ENCODE results near the gene BAHCC1. TPM values are rescaled to one million over a fixed set of nuclear protein-coding genes. Genes with fewer than 3 reads are reported as not detected.

Gene BAHCC1
- total RNA-seq, 1 donor from 2014 or later = 8.0 TPM

DNA sequence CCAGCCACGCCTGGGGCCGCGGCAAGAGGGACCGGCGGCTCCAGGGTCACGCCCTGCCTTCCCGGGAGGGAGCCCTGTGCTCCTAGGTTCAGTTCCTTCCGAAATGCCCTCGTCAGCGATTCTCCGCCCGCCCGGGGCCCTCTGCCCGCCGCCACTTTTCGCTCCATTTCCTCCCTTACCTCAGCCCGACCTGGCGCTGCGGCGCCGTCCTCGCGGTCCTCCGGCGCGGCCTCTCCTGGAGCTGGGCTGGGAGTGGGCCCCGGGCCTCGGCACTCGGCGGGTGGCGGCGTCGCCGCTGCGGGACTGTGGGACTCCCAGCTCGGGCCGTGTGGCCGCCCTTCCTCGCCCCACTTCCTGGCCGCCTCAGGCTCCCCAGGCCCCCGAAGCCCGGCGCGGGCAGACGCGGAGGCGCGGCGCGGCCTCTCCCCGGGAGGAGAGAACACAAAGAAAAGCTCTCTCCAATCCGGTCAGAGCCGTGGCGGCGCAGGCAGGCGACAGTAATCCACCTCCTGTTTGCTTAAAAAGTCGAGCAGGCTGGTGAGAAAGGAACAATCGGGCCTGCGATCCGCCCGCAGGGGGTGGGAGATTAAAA is 1.6 kb downstream of the BAHCC1 start:
- peak; percentile 69 for DNase-seq (ENCODE audit: low spot score)

DNA sequence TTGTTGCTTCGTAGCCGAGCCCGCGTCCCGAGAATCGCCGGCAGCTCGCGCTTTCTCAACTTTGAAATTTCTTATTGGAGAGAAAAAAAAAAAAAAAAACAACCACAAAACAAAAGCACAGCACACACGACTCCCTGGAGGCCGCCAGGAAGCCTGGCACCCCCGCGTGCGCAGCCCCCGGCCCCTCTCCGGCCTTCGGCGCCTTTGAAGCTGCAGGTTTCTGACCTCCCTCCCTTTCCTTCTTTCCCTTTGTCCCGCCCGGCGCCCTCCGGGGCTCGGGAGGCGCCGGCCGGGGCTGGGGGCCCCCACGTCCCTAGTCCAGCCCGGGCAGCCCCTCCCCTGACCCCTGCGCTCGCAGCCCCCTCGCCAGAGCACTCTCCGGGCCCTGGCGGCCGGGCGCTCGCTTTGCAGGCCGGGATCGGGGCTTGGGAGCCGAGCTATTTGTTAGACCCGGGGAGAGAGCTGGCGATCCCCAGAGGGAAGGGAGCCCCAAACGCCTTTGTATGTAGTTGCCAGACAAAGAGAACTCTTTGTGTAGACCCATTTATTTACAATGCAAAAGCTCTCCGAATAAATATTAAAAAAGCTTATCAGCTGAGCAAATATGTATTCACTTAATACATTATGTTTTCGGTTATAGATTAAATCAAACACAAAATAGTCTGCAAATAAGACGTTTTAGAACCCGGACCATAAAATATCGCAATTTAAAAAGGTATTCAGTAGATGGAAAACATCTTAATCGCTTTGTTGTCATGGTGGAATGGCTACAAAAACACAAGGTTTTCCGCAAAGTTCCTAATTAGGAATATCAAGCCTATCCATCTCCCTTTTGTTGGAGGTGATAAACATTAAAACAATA is 2.3 kb downstream of the BAHCC1 start:
- ATAC-seq = no peak
- DNase-seq (ENCODE audit: low spot score) = no peak

More for the DNA sequence above, 1.6 kb downstream of the BAHCC1 start:
- peak; percentile 11 for ATAC-seq

GRCh38 chr17:81398176-81398831 is 3.0 kb downstream of the BAHCC1 start:
- ATAC-seq = no peak
- DNase-seq (ENCODE audit: low spot score) = no peak

DNA sequence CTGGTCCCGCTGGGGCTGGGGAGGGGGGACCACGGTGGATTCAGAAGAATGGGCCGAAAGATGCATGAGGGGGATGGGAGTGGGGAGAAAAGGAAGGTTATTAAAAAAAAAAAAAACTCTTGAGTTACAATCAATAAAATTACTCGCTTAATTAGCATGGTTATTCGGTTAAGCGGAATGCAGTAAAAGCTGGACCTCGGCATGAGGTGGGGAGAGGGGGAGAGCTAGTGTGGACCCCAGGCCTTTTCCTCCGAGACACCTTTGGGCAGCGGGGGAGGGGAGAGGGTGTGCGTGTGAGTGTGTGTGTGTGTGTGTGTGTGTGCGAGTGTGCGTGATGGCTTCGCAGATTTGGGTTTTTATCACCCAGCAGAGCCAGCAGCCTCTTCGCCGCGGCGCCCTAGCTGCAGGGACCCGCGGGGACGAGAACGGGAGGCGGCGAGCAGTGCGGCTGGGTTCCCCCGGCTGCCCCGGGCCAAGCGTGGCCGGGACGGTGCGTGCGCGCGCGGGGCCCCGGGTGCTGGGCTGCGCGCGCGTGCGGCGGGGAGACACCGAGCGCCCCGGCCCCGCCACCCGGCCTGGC is 3.7 kb downstream of the BAHCC1 start:
- DNase-seq (ENCODE audit: low spot score) (no peak), ATAC-seq (no peak)

DNA sequence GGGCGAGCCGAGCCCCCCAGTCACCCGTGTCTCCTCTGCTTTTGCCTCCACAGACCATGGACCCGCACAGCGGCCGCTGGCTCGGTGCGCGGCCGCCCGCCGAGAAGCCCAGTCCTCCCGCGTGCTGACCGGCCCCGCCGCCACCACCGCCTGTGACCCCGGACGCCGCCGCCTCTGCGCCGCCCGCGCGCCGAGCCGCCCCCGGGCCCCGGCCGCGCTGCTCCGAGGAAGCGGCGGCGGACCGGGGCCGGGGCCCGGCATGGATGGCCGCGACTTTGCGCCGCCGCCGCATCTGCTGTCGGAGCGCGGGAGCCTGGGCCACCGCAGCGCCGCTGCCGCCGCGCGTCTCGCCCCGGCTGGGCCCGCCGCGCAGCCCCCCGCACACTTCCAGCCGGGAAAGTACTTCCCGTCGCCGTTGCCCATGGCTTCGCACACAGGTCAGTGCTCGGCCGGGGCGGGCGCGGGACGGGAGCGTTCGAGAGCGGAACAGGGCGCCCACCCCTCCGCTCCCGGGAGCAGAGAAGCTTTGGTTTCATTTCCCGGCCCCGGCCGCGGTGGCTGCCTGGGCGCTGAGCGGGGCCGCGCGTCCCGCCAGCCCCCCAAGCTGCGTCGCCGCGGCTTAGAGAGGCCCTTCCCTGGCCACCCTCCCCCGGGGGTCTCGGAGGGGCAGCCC is 4.4 kb downstream of the BAHCC1 start:
- ATAC-seq (peak; percentile 1), DNase-seq (ENCODE audit: low spot score) (no peak)

DNA sequence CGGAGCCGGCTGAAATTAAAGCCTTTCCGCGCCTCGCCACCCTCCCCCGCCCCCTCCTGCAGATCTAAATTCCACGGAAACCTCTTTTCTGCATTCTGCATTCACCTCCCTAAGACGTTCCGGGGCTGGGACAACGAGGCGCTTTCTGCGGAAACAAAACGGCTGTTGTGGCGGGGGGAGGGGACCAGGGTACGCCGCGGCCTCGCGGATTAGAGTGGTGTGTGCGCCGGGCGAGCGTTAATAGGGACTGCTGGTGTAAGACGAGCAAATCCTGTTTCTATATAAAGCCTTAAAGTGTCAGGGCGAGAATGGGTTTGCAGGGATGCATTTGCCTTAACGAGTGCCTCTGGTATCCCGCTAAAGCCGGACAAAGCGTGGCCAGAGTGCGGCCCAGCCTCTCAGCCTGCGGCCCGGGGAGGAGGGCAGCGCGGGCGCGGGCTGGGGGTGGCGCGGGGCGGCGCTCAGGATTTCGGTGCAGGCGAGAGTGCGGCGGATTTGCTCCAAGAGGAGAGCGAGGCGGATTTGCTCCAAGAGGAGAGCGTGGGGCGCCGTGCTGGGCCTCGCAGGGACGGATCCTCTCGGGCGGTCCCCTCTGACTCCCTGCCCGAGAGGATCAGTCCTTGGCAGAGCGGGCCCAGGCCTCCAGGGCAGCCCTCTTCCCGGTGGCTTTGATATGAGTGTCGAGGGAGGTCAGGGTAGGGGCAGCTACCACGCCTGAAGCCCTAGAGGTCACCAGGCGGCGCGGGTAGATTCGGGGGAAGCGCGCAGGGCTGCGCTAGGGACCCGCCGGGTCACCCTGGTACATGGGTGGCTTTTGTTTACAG is 5.1 kb downstream of the BAHCC1 start:
- ATAC-seq (peak; percentile 59), DNase-seq (ENCODE audit: low spot score) (peak; percentile 75)

- ATAC-seq = no peak
- DNase-seq (ENCODE audit: low spot score) = no peak
Measured at GRCh38 chr17:81400996-81401722, 5.9 kb downstream of the BAHCC1 start.

DNA sequence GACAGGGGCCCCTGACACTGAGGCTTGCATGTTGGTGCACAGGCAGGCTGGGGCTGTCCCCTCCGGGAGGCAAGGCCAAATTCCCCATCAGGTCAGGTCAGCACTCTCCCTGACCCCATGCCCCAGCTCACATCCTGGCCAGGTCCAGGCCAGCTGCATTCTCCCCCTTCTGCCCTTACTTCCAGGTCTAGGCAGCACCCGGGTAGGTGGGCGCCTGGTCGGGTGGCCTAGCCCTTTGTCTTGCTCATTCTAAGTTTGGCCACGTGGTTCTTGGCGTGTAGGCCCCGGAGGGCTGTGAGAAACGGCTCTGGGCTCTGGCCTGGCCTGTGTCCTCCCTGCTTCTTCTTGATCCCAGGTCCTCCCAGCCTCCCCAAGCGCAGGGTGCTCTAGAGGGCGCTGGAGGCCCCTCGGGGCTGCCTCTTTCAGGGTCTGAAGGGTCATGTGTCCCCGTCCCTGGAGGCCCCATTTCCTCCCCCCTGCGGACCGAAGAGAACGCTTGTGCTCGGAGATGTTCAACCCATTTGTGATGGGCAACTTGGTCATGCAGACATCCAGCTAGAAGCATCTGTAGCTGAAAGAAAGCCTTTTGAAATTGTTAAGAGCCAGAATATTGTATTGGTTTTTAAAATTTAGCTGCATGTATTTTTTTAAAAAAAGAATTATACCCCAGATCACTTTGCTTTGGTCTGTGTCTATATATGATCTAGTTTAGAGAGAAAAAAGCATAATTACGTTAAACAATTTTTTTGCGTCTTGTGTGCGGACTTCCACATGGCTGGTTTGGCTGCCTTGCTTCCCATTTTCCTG is 6.7 kb downstream of the BAHCC1 start:
- ATAC-seq (peak; percentile 14), DNase-seq (ENCODE audit: low spot score) (no peak)

GRCh38 chr17:81402530-81402941 is 7.3 kb downstream of the BAHCC1 start:
- no peak for DNase-seq (ENCODE audit: low spot score)

DNA sequence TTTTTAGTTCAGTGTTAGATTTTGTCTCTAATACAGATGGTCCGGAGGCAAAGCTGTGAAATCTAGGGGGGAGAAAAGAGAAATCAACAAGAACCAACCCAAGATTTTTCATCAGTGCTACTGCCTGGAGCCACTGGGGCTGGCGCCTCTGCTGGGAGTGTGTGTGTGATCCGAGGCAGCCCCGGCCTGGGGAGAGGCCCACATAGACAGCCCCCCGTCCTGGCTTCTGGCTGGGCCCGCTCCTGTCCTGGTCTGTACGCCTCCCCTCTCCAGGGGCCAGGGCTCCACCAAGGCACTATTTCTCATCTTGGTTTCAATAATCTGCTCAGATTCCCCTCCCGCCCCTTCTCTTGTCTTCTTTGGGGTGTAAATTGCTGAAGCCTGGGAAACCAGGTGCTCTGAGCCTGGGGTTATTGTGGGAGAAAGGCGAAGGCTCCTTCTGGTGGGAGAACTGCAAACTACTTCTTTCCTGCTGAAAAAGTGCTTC is 7.8 kb downstream of the BAHCC1 start:
- ATAC-seq (no peak), DNase-seq (ENCODE audit: low spot score) (no peak)

More at GRCh38 chr17:81402530-81402941, 7.3 kb downstream of the BAHCC1 start:
- ATAC-seq = no peak

DNA sequence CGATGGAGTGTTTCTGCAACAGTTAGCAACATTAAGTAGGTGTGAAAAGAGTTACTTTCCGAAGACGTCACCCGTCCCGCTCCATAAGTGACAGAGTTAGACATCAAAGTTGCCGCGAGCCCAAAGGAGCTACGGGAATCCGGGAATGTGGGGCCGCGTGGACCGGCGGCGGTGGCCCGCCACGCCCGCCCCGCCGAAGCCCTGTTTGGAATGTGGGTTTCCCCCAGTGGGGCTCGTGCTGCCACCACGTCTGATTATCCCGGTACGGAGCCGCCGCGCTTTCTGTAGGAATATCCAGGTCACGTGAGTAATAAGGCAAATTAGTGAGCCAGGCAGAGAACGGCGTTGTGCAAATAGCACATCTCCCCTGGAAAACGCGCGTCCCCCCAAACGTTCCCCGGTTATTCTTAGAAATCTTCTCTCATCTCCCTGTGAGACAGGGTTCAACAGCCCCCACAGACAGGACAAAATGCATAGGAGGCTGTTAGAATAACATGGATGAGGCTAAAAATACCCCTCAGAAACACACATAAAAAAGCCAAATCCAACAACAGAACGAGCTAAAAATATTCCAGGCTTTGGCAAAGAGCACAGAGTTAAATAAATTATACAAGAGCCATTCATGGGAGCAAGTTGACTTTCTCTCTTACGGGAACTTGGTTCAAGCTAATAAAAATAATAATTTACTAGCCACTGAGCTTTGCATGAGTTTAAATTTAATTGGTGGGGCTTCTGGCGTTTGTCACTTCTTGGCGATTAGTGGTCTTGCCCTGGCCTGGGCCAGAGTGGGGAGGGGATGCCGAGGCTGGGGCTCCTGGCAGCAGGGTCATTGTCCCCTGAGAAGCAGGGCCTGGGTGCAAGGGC is 8.6 kb downstream of the BAHCC1 start:
- DNase-seq (ENCODE audit: low spot score) (no peak), ATAC-seq (no peak)

- no peak for DNase-seq (ENCODE audit: low spot score)
- ATAC-seq = no peak
Measured at GRCh38 chr17:81404558-81405165, 9.4 kb downstream of the BAHCC1 start.

DNA sequence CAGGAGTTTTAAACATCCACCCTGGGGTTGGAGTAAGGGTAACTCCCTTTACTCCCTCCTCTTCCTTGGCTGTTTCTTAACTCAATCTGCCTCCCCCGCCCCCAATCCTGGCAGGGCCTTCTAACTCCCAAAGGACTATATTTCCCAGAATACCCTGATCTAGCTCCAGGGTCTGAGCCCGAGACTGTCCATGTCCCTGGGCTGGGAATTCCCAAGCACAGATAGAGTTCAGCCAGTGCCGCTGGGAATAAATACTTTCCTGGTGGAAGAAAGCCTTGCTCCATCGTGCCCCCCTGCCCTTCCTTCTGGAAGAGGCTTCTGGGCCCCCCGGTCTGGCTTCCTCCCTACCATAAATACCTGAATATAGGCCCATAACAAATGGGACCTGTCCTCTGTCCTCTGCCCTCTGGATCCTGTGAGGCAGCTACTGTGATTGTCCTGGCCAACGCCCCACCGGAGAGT is 10.2 kb downstream of the BAHCC1 start:
- ATAC-seq (no peak), DNase-seq (ENCODE audit: low spot score) (no peak)

- no peak for ATAC-seq
- no peak for DNase-seq (ENCODE audit: low spot score)
Measured at GRCh38 chr17:81406117-81406953, 11.1 kb downstream of the BAHCC1 start.

GRCh38 chr17:81408049-81408448 is 12.8 kb downstream of the BAHCC1 start:
- no peak for ATAC-seq
- no peak for DNase-seq (ENCODE audit: low spot score)

All from left lobe of liver (tissue), 2 donors.